ENCODE data around the gene SUOX. TPM values are rescaled to one million over a fixed set of nuclear protein-coding genes. Genes with fewer than 3 reads are reported as not detected.

The SUOX gene
- total RNA-seq, 1 donor from 2014 or later: 13.9 TPM

DNA sequence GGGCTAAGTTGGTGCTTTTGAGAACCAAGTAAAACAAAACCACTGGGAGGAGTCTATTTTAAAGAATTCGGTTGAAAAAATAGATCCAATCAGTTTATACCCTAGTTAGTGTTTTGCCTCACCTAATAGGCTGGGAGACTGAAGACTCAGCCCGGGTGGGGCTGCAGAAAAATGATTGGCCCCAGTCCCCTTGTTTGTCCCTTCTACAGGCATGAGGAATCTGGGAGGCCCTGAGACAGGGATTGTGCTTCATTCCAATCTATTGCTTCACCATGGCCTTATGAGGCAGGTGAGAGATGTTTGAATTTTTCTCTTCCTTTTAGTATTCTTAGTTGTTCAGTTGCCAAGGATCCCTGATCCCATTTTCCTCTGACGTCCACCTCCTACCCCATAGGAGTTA is 25.0 kb upstream of the SUOX start:
- H3K4me3 Mint-ChIP-seq (ENCODE audit: unreplicated experiment): no peak overlapping the region
- DNase-seq (ENCODE audit: low spot score): no peak
- TF ChIP-seq CTCF (IDR thresholded peaks at IDR 0.05): no peak
- H3K9me3 Mint-ChIP-seq (ENCODE audit: low read depth): no peaks in the 10 kb centered on the region
- H3K27ac Mint-ChIP-seq (ENCODE audit: unreplicated experiment): no peak overlapping the region
- peaks cover 1% of the 10 kb centered on the region for H3K36me3 Mint-ChIP-seq (ENCODE audit: low read depth)
- peaks cover 25% of the 10 kb centered on the region for H3K4me1 Mint-ChIP-seq (ENCODE audit: low read depth)
- no peaks in the 10 kb centered on the region for H3K27me3 Mint-ChIP-seq (ENCODE audit: low read depth)

GRCh38 chr12:55972456-55972855 is 24.6 kb upstream of the SUOX start:
- no peak for DNase-seq (ENCODE audit: low spot score)
- Mint-ChIP-seq H3K4me3 (ENCODE audit: unreplicated experiment) (no peak overlapping the region), H3K4me1 (ENCODE audit: low read depth) (peaks cover 21% of the 10 kb centered on the region), H3K9me3 (ENCODE audit: low read depth) (no peaks in the 10 kb centered on the region), H3K27ac (ENCODE audit: unreplicated experiment) (no peak overlapping the region), H3K36me3 (ENCODE audit: low read depth) (peaks cover 1% of the 10 kb centered on the region), H3K27me3 (ENCODE audit: low read depth) (no peaks in the 10 kb centered on the region)
- no peak for TF ChIP-seq CTCF (IDR thresholded peaks at IDR 0.05)

GRCh38 chr12:55972911-55973598 is 24.0 kb upstream of the SUOX start:
- Mint-ChIP-seq H3K4me3 (ENCODE audit: unreplicated experiment) (no peak overlapping the region), H3K27ac (ENCODE audit: unreplicated experiment) (no peak overlapping the region), H3K36me3 (ENCODE audit: low read depth) (peaks cover 1% of the 10 kb centered on the region), H3K27me3 (ENCODE audit: low read depth) (no peaks in the 10 kb centered on the region), H3K4me1 (ENCODE audit: low read depth) (peaks cover 15% of the 10 kb centered on the region), H3K9me3 (ENCODE audit: low read depth) (no peaks in the 10 kb centered on the region)
- DNase-seq (ENCODE audit: low spot score): peak; percentile 24
- no peak for TF ChIP-seq CTCF (IDR thresholded peaks at IDR 0.05)

GRCh38 chr12:55973599-55974307 is 23.3 kb upstream of the SUOX start, which contains the start of gene RAB5B:
Gene RAB5B (plus strand): TSS chr12:55974078. CDS start chr12:55986961, 12,883 bp downstream.
- no peaks in the 10 kb centered on the region for H3K27me3 Mint-ChIP-seq (ENCODE audit: low read depth)
- no peaks in the 10 kb centered on the region for H3K9me3 Mint-ChIP-seq (ENCODE audit: low read depth)
- peaks cover 16% of the 10 kb centered on the region for H3K4me1 Mint-ChIP-seq (ENCODE audit: low read depth)
- H3K4me3 Mint-ChIP-seq (ENCODE audit: unreplicated experiment): no peak within 1 kb of the TSS
- H3K27ac Mint-ChIP-seq (ENCODE audit: unreplicated experiment): no peak within 1 kb of the TSS
- TF ChIP-seq CTCF (IDR thresholded peaks at IDR 0.05): peak; percentile 8
- DNase-seq (ENCODE audit: low spot score): peak; percentile 100
- peaks cover 4% of the 10 kb centered on the region for H3K36me3 Mint-ChIP-seq (ENCODE audit: low read depth)

- Mint-ChIP-seq H3K4me1 (ENCODE audit: low read depth) (peaks cover 19% of the 10 kb centered on the region), H3K4me3 (ENCODE audit: unreplicated experiment) (no peak overlapping the region), H3K36me3 (ENCODE audit: low read depth) (peaks cover 8% of the 10 kb centered on the region), H3K9me3 (ENCODE audit: low read depth) (no peaks in the 10 kb centered on the region), H3K27me3 (ENCODE audit: low read depth) (no peaks in the 10 kb centered on the region), H3K27ac (ENCODE audit: unreplicated experiment) (no peak overlapping the region)
- DNase-seq (ENCODE audit: low spot score): peak; percentile 91
- TF ChIP-seq CTCF (IDR thresholded peaks at IDR 0.05): no peak
These were observed 22.8 kb upstream of the SUOX start for GRCh38 chr12:55974308-55974730.

All from chondrocyte (in vitro differentiated cells).